Dedifferentiated amniotic fluid mesenchymal stem cell (primary cell): ENCODE results near the gene EIF5A2.
"Not testable (repeated sequence)": the region's sequence is repeated elsewhere in the genome, so short reads cannot be mapped to it uniquely, and the experiment has no call there.

Experiments used
- DNase-seq: peaks from one replicate; pipeline ENCODE4 v3.0.0-alpha.2; 2016; ENCODE audit errors: extremely low spot score

The EIF5A2 gene

GRCh38 chr3:170908235-170909116 is at the start of gene EIF5A2:
Gene EIF5A2 (minus strand): TSS chr3:170908637. CDS start chr3:170907806, 831 bp downstream.
- peak; percentile 90 for DNase-seq

- no peak for DNase-seq
Measured at GRCh38 chr3:170956647-170957046, 48.2 kb upstream of the EIF5A2 start.

- no peak for DNase-seq
Measured at GRCh38 chr3:170953736-170954135, 45.3 kb upstream of the EIF5A2 start.

- peak; percentile 9 for DNase-seq
Measured at GRCh38 chr3:170953229-170953628, 44.8 kb upstream of the EIF5A2 start.

GRCh38 chr3:170949211-170949610 is 40.8 kb upstream of the EIF5A2 start:
- no peak for DNase-seq

- DNase-seq = no peak
Measured at GRCh38 chr3:170947018-170947769, 38.8 kb upstream of the EIF5A2 start.

- DNase-seq = no peak
Measured at GRCh38 chr3:170942011-170942410, 33.6 kb upstream of the EIF5A2 start.

- no peak for DNase-seq
Measured at GRCh38 chr3:170941551-170941950, 33.1 kb upstream of the EIF5A2 start.

GRCh38 chr3:170933039-170933438 is 24.6 kb upstream of the EIF5A2 start:
- DNase-seq = not testable (repeated sequence)

GRCh38 chr3:170923553-170923952 is 15.1 kb upstream of the EIF5A2 start:
- not testable (repeated sequence) for DNase-seq

- no peak for DNase-seq
Measured at GRCh38 chr3:170918715-170919114, 10.3 kb upstream of the EIF5A2 start.

- DNase-seq = no peak
Measured at GRCh38 chr3:170914690-170915089, 6.3 kb upstream of the EIF5A2 start.

GRCh38 chr3:170914212-170914611 is 5.8 kb upstream of the EIF5A2 start:
- DNase-seq = no peak

GRCh38 chr3:170911051-170911450 is 2.6 kb upstream of the EIF5A2 start:
- no peak for DNase-seq

GRCh38 chr3:170910542-170910941 is 2.1 kb upstream of the EIF5A2 start:
- no peak for DNase-seq

- no peak for DNase-seq
Measured at GRCh38 chr3:170909129-170909903, 879 bp upstream of the EIF5A2 start.

- DNase-seq = no peak
Measured at GRCh38 chr3:170907637-170908234, 701 bp downstream of the EIF5A2 start.

GRCh38 chr3:170905862-170906261 is 2.6 kb downstream of the EIF5A2 start:
- DNase-seq = no peak

GRCh38 chr3:170903123-170903522 is 5.3 kb downstream of the EIF5A2 start:
- no peak for DNase-seq

GRCh38 chr3:170899455-170899854 is 9.0 kb downstream of the EIF5A2 start:
- DNase-seq = no peak

- no peak for DNase-seq
Measured at GRCh38 chr3:170897978-170898377, 10.5 kb downstream of the EIF5A2 start.

- DNase-seq = not testable (repeated sequence)
Measured at GRCh38 chr3:170897199-170897598, 11.2 kb downstream of the EIF5A2 start.
